Astrocyte (in vitro differentiated cells and primary cell): ENCODE measurements around the gene PDZRN4.
"Not testable (repeated sequence)": the region's sequence is repeated elsewhere in the genome, so short reads cannot be mapped to it uniquely, and the experiment has no call there.

Experiments used
- CTCF ChIP-seq: IDR thresholded peaks from 2 replicates; pipeline ENCODE4 v1.5.1; 2011; ENCODE audit warnings: low read depth, mild to moderate bottlenecking, inconsistent platforms, low read length, moderate library complexity; ENCODE audit not compliant: insufficient read depth
- EZH2 ChIP-seq: IDR thresholded peaks from 2 replicates; pipeline ENCODE4 v1.6.1; 2012; ENCODE audit warnings: mild to moderate bottlenecking, low read length, inconsistent platforms; ENCODE audit not compliant: insufficient read depth

- TF ChIP-seq CTCF, EZH2: not testable (repeated sequence)
Measured at GRCh38 chr12:41280341-41281095, 92.4 kb downstream of the PDZRN4 start.
